Esophagus (tissue), 2 donors: ENCODE measurements around the gene DPPA3. TPM values are rescaled to one million over a fixed set of nuclear protein-coding genes. Genes with fewer than 3 reads are reported as not detected.
"Not testable (repeated sequence)": the region's sequence is repeated elsewhere in the genome, so short reads cannot be mapped to it uniquely, and the experiment has no call there.

Source experiments
- H3K27ac ChIP-seq, 2 donors: one replicate each; pipeline ENCODE4 v1.5.1; 2013; ENCODE audit warnings: low read depth in 2 of 2, mild to moderate bottlenecking in 2 of 2, inconsistent platforms in 1 of 2, low read length in 1 of 2, moderate library complexity in 1 of 2
- H3K27me3 ChIP-seq, 2 donors: one replicate each; pipeline ENCODE4 v1.6.1; 2013; ENCODE audit warnings: low read length in 2 of 2, control low read depth in 1 of 2, mild to moderate bottlenecking in 1 of 2; ENCODE audit not compliant: insufficient read depth in 2 of 2, control insufficient read depth in 1 of 2
- H3K36me3 ChIP-seq, 2 donors: one replicate each; pipeline ENCODE4 v1.6.1; 2013; ENCODE audit warnings: low read length in 1 of 2; ENCODE audit not compliant: control insufficient read depth in 2 of 2, insufficient read depth in 2 of 2
- H3K4me1 ChIP-seq, 2 donors: one replicate each; pipeline ENCODE4 v1.6.1; 2013; ENCODE audit warnings: low read length in 1 of 2; ENCODE audit not compliant: control insufficient read depth in 2 of 2, insufficient read depth in 2 of 2
- H3K4me3 ChIP-seq, 2 donors: one replicate each; pipeline ENCODE4 v1.5.1; 2013; ENCODE audit warnings: low read length in 2 of 2, mild to moderate bottlenecking in 2 of 2, low read depth in 1 of 2, moderate library complexity in 1 of 2
- H3K9me3 ChIP-seq, 2 donors: one replicate each; pipeline ENCODE4 v1.6.1; 2013; ENCODE audit warnings: mild to moderate bottlenecking in 2 of 2, low read depth in 1 of 2, low read length in 1 of 2, moderate library complexity in 1 of 2; ENCODE audit not compliant: control insufficient read depth in 2 of 2, insufficient read depth in 1 of 2
- WGBS, 2 donors: extraction: QIAGEN DNeasy Blood & Tissue Kit; methylation state at CpG; one replicate each; pipeline ENCODE4 v1.1.7; 2013; 5-methylcytosine and 5-hydroxymethylcytosine counted together
- polyA plus RNA-seq, 2 donors: library from polyadenylated mRNA; stranded (reverse); fragments of 200-250 nt; gene quantifications; one replicate each; pipeline ENCODE4 v1.2.3, GENCODE V29; 2013
- donor health status: healthy with polysubstance abuse.
- donor health status: Bipolar disorder and iron deficiency.

DPPA3 gene
- polyA plus RNA-seq, 2 donors: not detected

DNA sequence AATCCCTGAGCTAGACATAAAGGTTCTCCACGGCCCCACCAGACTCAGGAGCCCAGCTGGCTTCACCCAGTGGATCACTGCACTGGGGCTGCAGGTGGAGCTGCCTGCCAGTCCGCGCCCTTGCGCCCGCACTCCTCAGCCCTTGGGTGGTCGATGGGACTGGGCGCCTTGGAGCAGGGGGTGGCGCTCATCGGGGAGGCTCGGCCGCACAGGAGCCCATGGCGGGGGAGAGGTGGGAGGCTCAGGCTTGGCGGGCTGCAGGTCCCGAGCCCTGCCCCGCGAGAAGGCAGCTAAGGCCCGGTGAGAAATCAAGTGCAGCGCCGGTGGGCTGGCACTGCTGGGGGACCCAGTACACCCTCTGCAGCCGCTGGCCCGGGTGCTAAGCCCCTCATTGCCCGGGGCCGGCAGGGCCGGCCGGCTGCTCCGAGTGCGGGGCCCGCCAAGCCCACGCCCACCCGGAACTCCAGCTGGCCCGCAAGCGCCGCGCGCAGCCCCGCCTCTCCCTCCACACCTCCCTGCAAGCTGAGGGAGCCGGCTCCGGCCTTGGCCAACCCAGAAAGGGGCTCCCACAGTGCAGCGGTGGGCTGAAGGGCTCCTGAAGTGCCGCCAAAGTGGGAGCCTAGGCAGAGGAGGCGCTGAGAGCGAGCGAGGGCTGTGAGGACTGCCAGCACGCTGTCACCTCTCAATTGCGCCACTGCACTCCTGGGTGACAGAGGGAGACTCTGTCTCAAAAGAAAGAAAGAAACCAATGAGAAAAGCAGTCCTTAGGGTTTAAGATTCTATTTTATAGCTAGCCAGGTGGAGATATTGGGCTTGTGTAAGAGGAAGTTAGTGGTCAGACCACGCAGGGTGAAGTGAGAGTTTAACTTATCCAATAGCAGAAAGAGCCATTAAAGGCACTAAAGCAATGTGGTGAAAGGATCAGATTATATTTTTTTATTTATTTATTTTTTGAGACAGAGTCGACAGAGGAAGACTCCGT, 41.0 kb downstream of the DPPA3 start:
- not testable (repeated sequence) for H3K9me3 ChIP-seq, H3K27me3 ChIP-seq, H3K4me3 ChIP-seq, H3K27ac ChIP-seq, H3K36me3 ChIP-seq, H3K4me1 ChIP-seq
- 90 to 93% methylated on average over 30 to 41 of the region's 48 CpGs for WGBS, 2 donors

DNA sequence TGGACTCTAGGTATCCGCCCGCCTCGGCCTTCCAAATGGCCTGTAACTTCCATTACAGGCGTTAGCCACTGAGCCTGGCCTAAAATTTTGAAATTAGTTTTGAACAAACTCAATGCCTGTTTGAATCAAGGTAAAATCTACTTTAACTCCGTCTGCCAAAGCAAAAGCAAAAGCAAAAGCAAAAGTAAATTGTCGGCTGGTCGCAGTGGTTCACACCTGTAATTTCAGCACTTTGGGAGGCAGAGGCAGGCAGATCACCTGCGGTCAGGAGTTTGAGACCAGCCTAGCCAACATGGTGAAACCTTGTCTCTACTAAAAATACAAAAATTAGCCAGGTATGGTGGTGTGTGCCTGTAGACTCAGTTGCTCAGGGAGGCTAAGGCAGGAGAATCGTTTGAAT, 44.4 kb downstream of the DPPA3 start:
- WGBS, 2 donors: 81 to 85% methylated on average over 9 of the region's 9 CpGs

DNA sequence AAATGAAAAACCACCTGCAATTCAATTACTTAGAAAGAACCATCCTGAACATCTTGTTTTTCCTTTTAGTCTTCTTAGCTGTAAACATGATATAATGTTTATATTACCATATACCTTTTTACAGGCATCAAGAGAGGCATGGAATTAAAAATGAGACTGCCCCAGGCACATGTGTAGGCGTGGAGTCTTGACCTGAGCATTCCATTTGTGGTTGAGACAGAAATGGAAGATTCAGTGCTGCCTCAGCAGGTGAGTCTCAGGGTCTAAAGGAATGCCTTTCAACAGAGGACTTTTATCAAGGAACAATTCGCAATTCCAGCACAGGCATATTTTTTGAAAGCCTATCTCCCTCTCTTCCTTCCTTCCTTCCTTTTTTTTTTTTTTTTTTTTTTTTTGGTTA, 45.8 kb downstream of the DPPA3 start:
- WGBS, 2 donors: 58 to 66% methylated on average over 2 of the region's 2 CpGs
- H3K27me3 ChIP-seq: no peaks in the 10 kb centered on the region
- no peak overlapping the region for H3K4me3 ChIP-seq
- H3K36me3 ChIP-seq: no peaks in the 10 kb centered on the region
- no peaks in the 10 kb centered on the region for H3K9me3 ChIP-seq
- no peaks in the 10 kb centered on the region for H3K4me1 ChIP-seq
- H3K27ac ChIP-seq: no peak overlapping the region

More for the DNA sequence above, 44.4 kb downstream of the DPPA3 start:
- not testable (repeated sequence) for H3K4me1 ChIP-seq, H3K9me3 ChIP-seq, H3K36me3 ChIP-seq, H3K27ac ChIP-seq, H3K27me3 ChIP-seq, H3K4me3 ChIP-seq

DNA sequence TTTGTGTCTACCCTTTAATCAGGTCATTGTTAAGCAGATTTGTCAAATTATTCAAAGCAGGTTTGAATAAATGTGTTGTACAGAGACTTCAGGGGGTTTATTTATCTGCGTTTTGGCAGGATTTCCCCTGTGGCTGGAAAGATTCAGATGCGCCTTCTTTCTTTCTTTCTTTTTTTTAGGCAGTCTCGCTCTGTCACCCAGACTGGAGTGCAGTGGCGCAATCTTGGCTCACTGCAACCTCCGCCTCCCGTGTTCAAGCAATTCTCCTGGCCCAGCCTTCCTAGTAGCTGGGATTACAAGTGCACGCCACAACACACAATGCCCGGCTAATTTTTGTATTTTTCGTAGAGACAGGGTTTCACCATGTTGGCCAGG, 47.5 kb downstream of the DPPA3 start:
- Histone ChIP-seq H3K36me3 (no peaks in the 10 kb centered on the region), H3K27ac (no peak overlapping the region), H3K9me3 (no peaks in the 10 kb centered on the region), H3K27me3 (no peaks in the 10 kb centered on the region), H3K4me3 (no peak overlapping the region), H3K4me1 (no peaks in the 10 kb centered on the region)
- 42 to 61% methylated on average over 9 of the region's 9 CpGs for WGBS, 2 donors

Other genes starting within 250 kb of the DPPA3 start
- 1 to 10 TPM; 3.7 to 5.3 TPM for gene CD163, start 207.7 kb upstream of the DPPA3 start, polyA plus RNA-seq
- gene APOBEC1, start 45.5 kb upstream of the DPPA3 start, polyA plus RNA-seq: not detected
- under 1 TPM in 1 of 2 donors, not detected in 1; 0.02 TPM for gene GDF3, start 15.7 kb upstream of the DPPA3 start, polyA plus RNA-seq
- not detected for gene CLEC4C, start 35.9 kb downstream of the DPPA3 start, polyA plus RNA-seq
- not detected for gene NANOGNB, start 53.8 kb downstream of the DPPA3 start, polyA plus RNA-seq
- gene NANOG, start 78.0 kb downstream of the DPPA3 start, polyA plus RNA-seq: under 1 TPM; under 0.01 to 0.02 TPM
- gene SLC2A14, start 161.5 kb downstream of the DPPA3 start, polyA plus RNA-seq: not detected
- gene SLC2A3, start 224.8 kb downstream of the DPPA3 start, polyA plus RNA-seq: 1 to 10 TPM; 1.2 to 2.1 TPM